HG03558 (cell line): ENCODE data around the gene NOL12.

Experiments used
- ATAC-seq: cut with Tn5 transposase; IDR thresholded peaks from one replicate; pipeline ENCODE4 v1.9.1; 2021; ENCODE audit warnings: moderate number of reproducible peaks; ENCODE audit not compliant: unreplicated experiment; ENCODE audit errors: extremely low read depth

NOL12 gene

DNA sequence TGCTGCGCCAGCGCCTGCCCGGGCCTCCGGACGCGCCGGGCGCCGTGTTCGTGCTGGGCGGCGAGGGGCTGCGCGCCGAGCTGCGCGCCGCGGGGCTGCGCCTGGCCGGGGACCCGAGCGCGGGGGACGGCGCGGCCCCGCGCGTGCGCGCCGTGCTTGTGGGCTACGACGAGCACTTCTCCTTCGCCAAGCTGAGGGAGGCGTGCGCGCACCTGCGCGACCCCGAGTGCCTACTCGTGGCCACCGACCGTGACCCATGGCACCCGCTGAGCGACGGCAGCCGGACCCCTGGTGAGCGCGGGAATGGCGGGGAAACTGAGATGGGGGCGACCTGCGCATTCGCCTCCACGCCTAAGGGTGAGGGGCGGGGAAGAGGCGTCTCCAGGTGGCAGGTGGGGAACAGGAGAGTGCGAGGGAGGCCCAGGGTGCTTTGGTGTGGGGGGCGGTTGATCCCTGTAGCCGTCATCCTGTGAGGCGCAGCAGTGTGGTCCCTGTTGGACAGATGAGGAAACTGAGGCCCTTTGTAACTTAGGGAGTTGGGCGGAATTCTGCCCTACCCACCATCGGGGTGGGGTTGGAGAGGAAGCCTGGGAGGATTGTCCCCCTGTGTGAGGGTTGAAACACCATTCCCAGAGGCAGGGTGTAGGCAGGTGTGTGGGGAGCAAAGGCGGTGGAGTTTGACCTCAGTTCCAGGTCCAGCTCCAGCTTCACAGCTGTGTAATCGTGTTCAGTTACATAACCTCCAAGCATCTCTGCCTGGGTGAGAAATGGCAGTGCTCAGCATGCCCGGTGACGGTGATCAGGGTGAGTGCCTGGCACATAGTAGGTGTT lies 26.9 kb upstream of the NOL12 start:
- ATAC-seq: peak; percentile 5

DNA sequence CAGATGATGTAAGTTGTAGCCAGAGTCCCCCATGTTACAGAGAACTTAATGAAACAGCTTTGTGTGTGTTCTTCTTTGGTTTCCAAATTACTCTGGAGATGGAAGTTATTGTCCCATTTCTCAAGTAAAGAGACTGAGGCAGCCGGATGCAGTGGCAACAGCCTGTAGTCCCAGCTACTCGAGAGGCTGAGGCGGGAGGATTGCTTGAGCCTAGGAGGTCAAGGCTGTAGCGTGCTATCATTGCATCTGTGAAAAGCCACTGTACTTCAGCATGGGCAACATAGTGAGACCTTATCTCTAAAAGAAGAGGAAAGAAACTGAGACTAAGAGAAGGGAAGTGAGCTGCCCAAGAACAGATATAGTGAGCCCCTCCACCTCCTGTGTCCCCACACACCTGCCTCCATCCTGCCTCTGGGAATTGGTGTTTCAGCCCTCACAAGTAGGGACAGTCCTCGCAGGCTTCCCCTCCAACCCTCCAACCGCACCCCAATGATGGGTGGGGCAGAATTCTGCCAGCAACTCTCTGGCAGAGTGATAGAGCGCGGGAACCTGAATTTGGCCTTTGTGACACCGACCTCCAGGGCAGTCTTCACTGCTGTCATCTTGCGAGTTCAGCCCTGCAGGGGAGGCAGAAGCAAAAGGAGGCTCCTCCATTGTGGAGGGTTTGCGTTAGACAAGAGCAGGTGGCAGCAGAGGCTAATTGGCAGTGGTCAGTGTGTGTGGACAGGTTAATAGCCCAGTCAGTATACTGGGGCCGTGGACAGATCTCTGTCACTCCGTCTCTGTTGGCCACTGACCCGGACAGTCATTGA lies 26.0 kb upstream of the NOL12 start:
- ATAC-seq: no peak

- ATAC-seq: no peak
Observed at GRCh38 chr22:37660709-37661045, 25.5 kb upstream of the NOL12 start.

- ATAC-seq: no peak
Observed at GRCh38 chr22:37661160-37661924, 24.8 kb upstream of the NOL12 start.

DNA sequence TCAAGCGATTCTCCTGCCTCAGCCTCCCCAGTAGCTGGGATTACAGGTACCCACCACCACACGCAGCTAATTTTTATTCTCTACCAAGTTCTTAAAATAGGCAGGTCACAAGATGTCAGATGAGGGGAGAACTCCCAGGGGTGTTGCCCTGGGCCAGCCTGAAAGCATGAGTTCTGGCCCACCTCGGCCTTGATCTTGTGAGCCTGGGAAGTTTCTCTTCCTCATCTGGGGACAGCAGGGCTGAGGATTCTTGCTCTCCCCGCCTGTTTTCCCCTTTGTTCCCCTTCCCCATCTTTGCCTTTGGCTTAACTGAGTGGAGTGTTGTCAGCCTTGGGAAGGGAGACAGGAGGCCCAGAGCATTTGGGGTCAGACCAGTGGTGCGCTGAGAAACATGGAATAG lies 24.1 kb upstream of the NOL12 start:
- ATAC-seq: no peak

- ATAC-seq: no peak
Observed at GRCh38 chr22:37663521-37664140, 22.5 kb upstream of the NOL12 start.

DNA sequence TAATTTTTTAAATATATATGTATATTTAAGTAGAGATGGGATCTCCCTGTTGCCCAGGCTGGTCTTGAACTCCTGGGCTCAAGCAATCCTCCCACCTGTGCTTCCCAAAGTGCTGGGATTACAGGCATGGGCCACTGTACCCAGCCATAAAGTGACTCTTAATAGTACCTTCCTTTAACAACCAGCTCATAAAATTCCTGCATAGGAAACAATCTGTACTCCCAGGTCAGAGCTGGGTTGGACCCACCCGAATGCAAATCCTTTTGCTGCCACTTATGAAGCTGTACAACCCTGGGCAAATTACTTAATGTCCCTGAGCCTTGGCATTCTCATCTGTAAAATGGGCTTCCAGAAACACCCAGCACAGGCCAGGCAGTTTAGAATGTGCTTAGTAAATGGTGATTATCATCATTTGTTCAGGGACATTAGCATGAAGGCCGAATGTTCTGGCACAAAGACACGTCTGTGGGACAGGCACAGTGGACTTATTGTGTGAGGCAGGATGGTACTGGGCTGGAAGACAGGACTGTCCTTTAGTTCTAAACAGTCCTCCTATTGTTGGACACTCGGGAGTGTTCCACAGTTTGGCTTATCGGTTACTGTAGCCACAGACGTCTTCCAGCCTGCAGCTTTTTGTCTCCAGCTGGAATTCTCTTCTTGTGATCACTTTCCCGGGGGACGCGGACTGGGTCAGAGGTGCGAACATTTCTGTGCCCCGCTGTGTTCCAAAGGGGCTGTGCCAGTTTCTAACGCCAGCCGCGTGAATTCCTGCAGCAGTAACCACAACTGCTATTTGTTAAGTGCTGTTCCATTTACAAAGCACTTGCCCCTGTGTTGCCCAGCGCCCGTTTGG lies 21.7 kb upstream of the NOL12 start:
- no peak for ATAC-seq

GRCh38 chr22:37665487-37665886 lies 20.7 kb upstream of the NOL12 start:
- no peak for ATAC-seq

GRCh38 chr22:37669586-37669985 lies 16.6 kb upstream of the NOL12 start:
- ATAC-seq: no peak

GRCh38 chr22:37672206-37672919 lies 13.8 kb upstream of the NOL12 start:
- ATAC-seq: no peak

- no peak for ATAC-seq
Observed at GRCh38 chr22:37672920-37673455, 13.2 kb upstream of the NOL12 start.

GRCh38 chr22:37674248-37674647 lies 11.9 kb upstream of the NOL12 start:
- no peak for ATAC-seq

- ATAC-seq: peak; percentile 42
Observed at GRCh38 chr22:37674951-37675929, 10.9 kb upstream of the NOL12 start, which contains the start of gene LGALS1. TSS of gene LGALS1 (plus strand) at chr22:37675636. CDS start at chr22:37675703, 67 bp downstream.

- ATAC-seq: no peak
Observed at GRCh38 chr22:37675930-37676735, 10.0 kb upstream of the NOL12 start.

GRCh38 chr22:37676736-37677492 lies 9.2 kb upstream of the NOL12 start:
- no peak for ATAC-seq

DNA sequence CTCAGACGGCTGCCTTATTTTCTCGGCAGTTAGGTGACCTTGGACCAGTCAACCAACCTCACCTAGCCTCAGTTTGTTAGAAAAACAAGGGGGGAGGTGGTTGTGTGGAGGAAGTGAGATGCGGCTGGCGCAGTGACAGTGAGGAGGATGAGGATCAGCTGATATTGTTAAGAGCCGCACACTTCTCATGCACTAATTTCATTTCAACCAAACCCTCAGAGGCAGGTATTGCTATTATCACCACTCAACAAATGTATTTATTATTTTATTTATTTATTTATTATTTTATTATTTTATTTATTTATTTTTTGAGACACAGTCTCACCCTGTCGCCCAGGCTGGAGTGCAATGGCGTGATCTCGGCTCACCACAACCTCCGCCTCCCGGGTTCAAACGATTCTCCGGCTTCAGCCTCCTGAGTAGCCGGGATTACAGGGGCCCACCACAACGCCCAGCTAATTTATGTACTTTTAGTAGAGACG lies 8.6 kb upstream of the NOL12 start:
- ATAC-seq: no peak
